ENCODE measurements around the gene CELSR2.

CELSR2 gene

GRCh38 chr1:109252893-109253802 lies 3.8 kb downstream of the CELSR2 start:
- Histone ChIP-seq H3K36me3 (peaks cover 0 to 2% (median 0%) of the 10 kb centered on the region in 11 experiments; a peak in 3 of 22 replicates), H3K4me2 (peak overlapping the region; percentile 78 to 98 (median 95)), H4K20me1 (peaks cover 0 to 9% (median 0%) of the 10 kb centered on the region in 11 experiments; a peak in 5 of 22 replicates), H3K4me3 (peak overlapping the region in 8 of 10 experiments; percentile 37 to 60 (median 50); a peak in 16 of 20 replicates), H3K27ac (peak overlapping the region; percentile 51 to 96 (median 91); a peak in 21 of 22 replicates), H3K9ac (peak overlapping the region; percentile 55 to 86 (median 82); a peak in 21 of 22 replicates), H3K9me3 (replicated peaks in 1 of 11) (no peaks in the 10 kb centered on the region; a peak in 1 of 22 replicates), H3K4me1 (peaks cover 44 to 63% (median 55%) of the 10 kb centered on the region in 10 experiments), H3K27me3 (peaks cover 0 to 15% (median 7%) of the 10 kb centered on the region in 11 experiments; a peak in 8 of 22 replicates)
- TF ChIP-seq Cebpa-rat (IDR thresholded peaks at IDR 0.05) = no peak

DNA sequence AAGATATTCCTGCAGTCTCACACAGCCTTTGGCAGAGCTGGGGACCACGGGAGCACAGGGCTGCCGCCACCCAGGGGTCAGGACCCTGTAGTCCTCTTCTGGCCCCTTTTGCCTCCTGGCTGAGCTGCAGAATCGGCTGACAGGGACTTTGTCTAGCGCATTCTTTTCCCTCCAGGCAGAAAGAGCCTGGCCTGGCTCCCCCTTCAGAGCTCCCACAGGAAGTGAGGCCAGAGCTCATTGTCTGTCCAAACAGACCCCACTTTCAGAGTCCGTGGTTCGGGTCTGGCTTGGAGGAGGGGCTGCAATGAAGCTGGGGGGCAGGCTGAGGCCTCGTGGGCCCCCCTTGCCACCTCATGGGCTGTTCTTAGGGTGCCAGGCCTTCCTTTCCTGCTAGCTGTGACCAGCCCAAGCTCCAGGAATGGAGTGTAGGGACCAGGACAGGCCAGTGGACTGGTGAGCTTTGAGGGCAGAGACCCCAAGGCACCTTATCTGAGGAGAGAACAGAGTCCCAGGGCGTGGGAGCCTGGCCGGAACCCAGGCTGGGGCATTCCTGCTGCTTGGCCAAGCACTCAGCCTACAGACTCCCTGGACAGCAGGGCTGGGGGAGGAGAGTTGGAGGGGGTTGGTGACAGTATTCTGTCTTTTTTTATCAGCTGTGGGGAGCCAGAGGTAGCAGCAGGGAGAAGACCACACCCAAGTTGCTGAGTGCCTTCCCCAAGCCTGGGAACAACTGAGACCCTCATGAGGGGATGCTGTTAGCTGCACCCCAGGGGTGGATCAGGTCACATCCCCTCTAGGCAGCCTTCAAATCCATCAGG lies 4.7 kb downstream of the CELSR2 start:
- Histone ChIP-seq H3K36me3 (peaks cover 0 to 10% (median 7%) of the 10 kb centered on the region in 11 experiments; a peak in 11 of 22 replicates), H3K4me2 (peak overlapping the region; percentile 78 to 98 (median 95)), H3K4me1 (peaks cover 38 to 57% (median 49%) of the 10 kb centered on the region in 10 experiments), H4K20me1 (peaks cover 0 to 9% (median 0%) of the 10 kb centered on the region in 11 experiments; a peak in 5 of 22 replicates), H3K27ac (peak overlapping the region; percentile 51 to 96 (median 91); a peak in 21 of 22 replicates), H3K4me3 (peak overlapping the region in 8 of 10 experiments; percentile 37 to 60 (median 50); a peak in 16 of 20 replicates), H3K27me3 (peaks cover 0 to 13% (median 7%) of the 10 kb centered on the region in 11 experiments; a peak in 8 of 22 replicates), H3K9ac (peak overlapping the region; percentile 55 to 86 (median 82)), H3K9me3 (replicated peaks in 1 of 11) (no peaks in the 10 kb centered on the region; a peak in 1 of 22 replicates)
- TF ChIP-seq Cebpa-rat (IDR thresholded peaks at IDR 0.05) = no peak

DNA sequence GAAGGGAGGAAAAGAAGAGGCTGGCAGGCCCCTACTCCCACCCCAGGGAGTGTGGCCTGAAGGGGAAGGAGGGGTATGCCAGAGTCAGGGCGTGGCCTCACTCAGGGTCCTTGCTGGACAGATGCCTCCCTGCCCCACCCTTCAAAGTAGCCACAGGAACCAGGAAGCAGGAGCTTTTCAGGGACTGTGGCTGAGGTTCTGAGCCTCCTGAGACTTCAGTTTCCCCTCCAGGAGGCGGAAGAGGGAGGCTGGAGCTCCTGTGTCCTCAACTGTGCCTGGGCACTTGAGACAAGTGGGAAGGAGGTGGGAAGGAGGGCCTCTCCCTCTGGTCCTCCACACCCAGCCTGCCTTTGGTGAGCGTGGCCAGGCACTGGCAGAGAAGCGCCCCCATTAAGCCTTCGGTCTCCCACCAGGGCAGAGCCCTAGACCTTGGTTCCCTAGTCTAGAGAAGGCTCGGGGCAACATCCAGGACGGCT lies 5.3 kb downstream of the CELSR2 start:
- Histone ChIP-seq H3K27me3 (peaks cover 0 to 12% (median 7%) of the 10 kb centered on the region in 11 experiments; a peak in 8 of 22 replicates), H3K4me1 (peaks cover 36 to 56% (median 47%) of the 10 kb centered on the region in 10 experiments), H3K27ac (peak overlapping the region; percentile 5 to 96 (median 91); a peak in 21 of 22 replicates), H3K4me3 (peak overlapping the region in 5 of 10 experiments; percentile 33 to 60 (median 51); a peak in 5 of 20 replicates), H3K4me2 (peak overlapping the region; percentile 78 to 98 (median 95)), H3K9ac (peak overlapping the region; percentile 55 to 86 (median 82); a peak in 21 of 22 replicates), H4K20me1 (peaks cover 0 to 9% (median 0%) of the 10 kb centered on the region in 11 experiments; a peak in 4 of 22 replicates), H3K36me3 (peaks cover 0 to 17% (median 10%) of the 10 kb centered on the region in 11 experiments; a peak in 11 of 22 replicates), H3K9me3 (replicated peaks in 1 of 11) (no peaks in the 10 kb centered on the region; a peak in 1 of 22 replicates)
- TF ChIP-seq Cebpa-rat (IDR thresholded peaks at IDR 0.05) = no peak

DNA sequence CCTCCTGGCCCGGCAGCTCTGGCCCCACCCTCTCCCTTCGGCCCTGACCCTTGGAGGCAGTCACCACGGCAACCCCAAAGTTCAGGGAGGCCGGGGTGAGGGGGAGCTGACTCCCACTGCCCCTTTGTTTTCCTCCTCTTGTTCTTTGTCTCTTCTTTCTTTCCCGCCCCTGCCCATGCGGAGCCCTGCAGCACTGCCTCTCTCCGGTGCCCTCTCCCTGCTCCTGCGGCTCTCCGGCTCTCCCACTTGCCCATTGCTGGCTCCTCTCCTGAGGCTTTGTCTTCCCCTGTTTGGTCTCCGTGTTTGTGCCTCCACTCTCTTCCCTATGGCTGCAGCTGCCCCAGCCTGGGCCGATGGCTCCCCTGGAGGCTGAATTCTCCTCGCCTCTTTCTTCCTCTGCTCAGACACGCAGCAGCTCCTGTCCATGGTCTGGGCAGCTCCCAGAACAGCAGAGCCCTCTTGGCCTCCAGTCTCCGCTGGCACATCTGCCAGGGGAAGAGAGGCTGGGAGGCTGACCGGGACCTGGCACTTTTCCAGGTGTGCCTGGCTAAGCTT lies 5.8 kb downstream of the CELSR2 start:
- Histone ChIP-seq H3K4me1 (peaks cover 33 to 55% (median 42%) of the 10 kb centered on the region in 10 experiments), H3K9me3 (replicated peaks in 1 of 11) (no peaks in the 10 kb centered on the region; a peak in 1 of 22 replicates), H3K4me2 (peak overlapping the region; percentile 78 to 98 (median 95)), H4K20me1 (peaks cover 0 to 5% (median 0%) of the 10 kb centered on the region in 11 experiments; a peak in 4 of 22 replicates), H3K27ac (peak overlapping the region; percentile 5 to 96 (median 91); a peak in 21 of 22 replicates), H3K9ac (peak overlapping the region; percentile 55 to 86 (median 82); a peak in 19 of 22 replicates), H3K27me3 (peaks cover 0 to 6% (median 2%) of the 10 kb centered on the region in 11 experiments; a peak in 8 of 22 replicates), H3K4me3 (peak overlapping the region in 4 of 10 experiments; percentile 26 to 51 (median 38); a peak in 4 of 20 replicates), H3K36me3 (peaks cover 0 to 17% (median 10%) of the 10 kb centered on the region in 11 experiments; a peak in 11 of 22 replicates)
- no peak for TF ChIP-seq Cebpa-rat (IDR thresholded peaks at IDR 0.05)

- Histone ChIP-seq H3K4me3 (no peak overlapping the region), H3K4me1 (peaks cover 30 to 50% (median 37%) of the 10 kb centered on the region in 10 experiments), H3K36me3 (peaks cover 0 to 17% (median 10%) of the 10 kb centered on the region in 11 experiments; a peak in 11 of 22 replicates), H4K20me1 (no peaks in the 10 kb centered on the region), H3K9me3 (replicated peaks in 1 of 11) (no peaks in the 10 kb centered on the region; a peak in 1 of 22 replicates), H3K27ac (peak overlapping the region in 8 of 11 experiments; percentile 67 to 96 (median 93); a peak in 11 of 22 replicates), H3K4me2 (peak overlapping the region; percentile 78 to 98 (median 95)), H3K27me3 (peaks cover 0 to 1% (median 0%) of the 10 kb centered on the region in 11 experiments; a peak in 2 of 22 replicates), H3K9ac (peak overlapping the region in 9 of 11 experiments; percentile 6 to 86 (median 82); a peak in 5 of 22 replicates)
- no peak for TF ChIP-seq Cebpa-rat (IDR thresholded peaks at IDR 0.05)
Observed at GRCh38 chr1:109255678-109256077, 6.3 kb downstream of the CELSR2 start.

GRCh38 chr1:109256085-109256484 lies 6.7 kb downstream of the CELSR2 start:
- no peak overlapping the region for H3K4me3 ChIP-seq
- no peaks in the 10 kb centered on the region; a peak in 1 of 22 replicates for H3K9me3 ChIP-seq (replicated peaks in 1 of 11)
- H4K20me1 ChIP-seq = no peaks in the 10 kb centered on the region
- H3K27ac ChIP-seq = peak overlapping the region in 3 of 11 experiments; percentile 90 to 94 (median 93); a peak in 3 of 22 replicates
- H3K36me3 ChIP-seq = peaks cover 0 to 18% (median 10%) of the 10 kb centered on the region in 11 experiments; a peak in 11 of 22 replicates
- peak overlapping the region in 10 of 11 experiments; percentile 78 to 98 (median 95); a peak in 15 of 22 replicates for H3K4me2 ChIP-seq
- no peaks in the 10 kb centered on the region for H3K27me3 ChIP-seq
- H3K4me1 ChIP-seq = peaks cover 30 to 46% (median 36%) of the 10 kb centered on the region in 10 experiments
- TF ChIP-seq Cebpa-rat (IDR thresholded peaks at IDR 0.05) = no peak
- H3K9ac ChIP-seq = peak overlapping the region in 2 of 11 experiments; percentile 15 to 81; a peak in 2 of 22 replicates

DNA sequence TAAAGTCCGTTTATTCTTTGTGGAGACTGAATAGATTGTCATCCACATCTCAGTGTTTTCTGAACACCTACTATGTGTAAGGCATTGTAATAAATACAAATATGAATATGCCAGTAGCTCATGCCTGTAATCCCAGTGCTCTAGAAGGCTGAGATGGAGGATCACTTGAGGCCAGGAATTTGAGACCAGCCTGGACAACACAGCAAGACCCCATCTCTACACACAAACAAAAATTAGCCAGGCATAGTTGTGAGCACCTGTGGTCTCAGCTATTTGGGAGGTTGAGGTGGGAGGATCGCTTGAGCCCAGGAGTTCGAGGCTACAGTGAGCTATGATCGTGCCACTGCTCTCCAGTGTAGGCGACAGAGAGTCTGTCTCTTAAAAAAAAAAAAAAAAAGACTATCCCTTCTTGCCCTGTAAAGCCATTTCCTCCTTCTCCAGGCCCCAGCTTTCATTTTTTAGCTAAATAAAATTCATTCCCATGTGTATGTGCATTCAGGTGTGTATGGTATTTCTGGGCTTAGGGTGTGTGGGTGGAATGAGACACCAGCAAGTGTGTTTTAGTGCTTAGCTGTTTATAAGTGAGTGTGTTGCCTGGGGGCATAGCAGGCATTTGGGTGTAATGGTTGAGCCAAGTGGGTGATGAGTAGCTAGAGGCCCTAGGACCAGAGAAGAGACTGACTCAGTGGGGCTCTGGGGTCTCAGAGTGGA lies 7.8 kb downstream of the CELSR2 start:
- Histone ChIP-seq H4K20me1 (no peaks in the 10 kb centered on the region), H3K4me2 (no peak overlapping the region), H3K9me3 (replicated peaks in 1 of 11) (no peaks in the 10 kb centered on the region), H3K36me3 (peaks cover 0 to 28% (median 10%) of the 10 kb centered on the region in 11 experiments; a peak in 12 of 22 replicates), H3K9ac (no peak overlapping the region), H3K4me3 (no peak overlapping the region), H3K27me3 (no peaks in the 10 kb centered on the region), H3K27ac (no peak overlapping the region; a peak in 1 of 22 replicates), H3K4me1 (peaks cover 30 to 44% (median 36%) of the 10 kb centered on the region in 10 experiments)
- TF ChIP-seq Cebpa-rat (IDR thresholded peaks at IDR 0.05) = no peak
